Astrocyte of the cerebellum (primary cell): ENCODE measurements around the gene RFX8.
"Not testable (repeated sequence)": the region's sequence is repeated elsewhere in the genome, so short reads cannot be mapped to it uniquely, and the experiment has no call there.

Experiments used
- DNase-seq: peaks from one replicate; pipeline ENCODE4 v3.0.0-alpha.2; 2011; ENCODE audit warnings: low read depth
- H3K4me3 ChIP-seq: 2 replicates; pipeline ENCODE4 v1.5.1; 2011; ENCODE audit warnings: mild to moderate bottlenecking, low read depth, low read length, moderate library complexity
- CTCF ChIP-seq: IDR thresholded peaks from 2 replicates; pipeline ENCODE4 v1.5.1; 2012; ENCODE audit warnings: low read length, low read depth, moderate library complexity, mild to moderate bottlenecking; ENCODE audit errors: missing control alignments
- in situ Hi-C: cut with HindIII; loops from 2 replicates; pipeline ENCODE4 v1.10.0; 2017; ENCODE audit warnings: low sequenced_read_pairs

RFX8 gene

DNA sequence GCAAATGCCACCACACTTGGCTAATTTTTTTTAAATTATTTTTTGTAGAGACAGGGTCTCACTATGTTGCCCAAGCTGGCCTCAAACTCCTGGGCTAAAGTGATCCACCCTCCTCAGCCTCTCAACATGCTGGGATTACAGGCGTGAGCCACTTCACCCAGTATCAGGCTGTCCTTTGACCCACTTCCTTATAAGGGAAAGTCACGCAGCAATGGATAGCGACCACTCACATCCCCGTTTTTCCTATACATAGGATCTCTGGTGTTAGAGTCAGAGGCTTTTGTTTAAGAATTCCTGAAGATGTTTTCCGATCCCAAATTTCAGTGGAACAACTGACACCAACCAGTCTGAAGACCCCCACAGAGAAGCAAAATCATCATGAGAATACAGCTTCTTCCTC is 41.4 kb upstream of the RFX8 start:
- TF ChIP-seq CTCF = no peak
- DNase-seq = no peak
- in situ Hi-C loops = no loop called here
- H3K4me3 ChIP-seq = no peak overlapping the region

GRCh38 chr2:101515477-101515876 is 40.6 kb upstream of the RFX8 start:
- no peak overlapping the region for H3K4me3 ChIP-seq
- no peak for DNase-seq
- in situ Hi-C loops = no loop called here
- no peak for TF ChIP-seq CTCF

GRCh38 chr2:101512993-101513392 is 38.1 kb upstream of the RFX8 start:
- no peak for DNase-seq
- TF ChIP-seq CTCF = no peak
- no peak overlapping the region for H3K4me3 ChIP-seq
- in situ Hi-C loops = no loop called here

DNA sequence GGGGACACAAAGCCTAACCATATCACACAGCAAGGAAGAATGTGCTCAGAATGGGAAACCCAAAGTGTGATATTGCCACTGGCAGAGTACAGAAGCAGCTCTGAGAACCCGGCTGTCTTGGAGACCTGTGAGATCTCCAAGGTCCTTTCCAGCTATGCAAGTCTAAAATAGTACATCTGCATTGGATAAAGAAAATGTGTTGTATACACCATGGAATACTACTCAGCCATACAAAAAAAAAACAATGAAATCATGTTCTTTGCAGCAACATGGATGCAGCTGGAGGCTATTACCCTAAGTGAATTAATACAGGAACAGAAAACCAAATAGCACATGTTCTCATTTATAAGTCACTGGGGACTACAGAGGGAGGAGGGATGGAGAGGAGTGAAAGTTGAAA is 36.5 kb upstream of the RFX8 start:
- in situ Hi-C loops = no loop called here
- no peak overlapping the region for H3K4me3 ChIP-seq
- TF ChIP-seq CTCF = no peak
- no peak for DNase-seq

DNA sequence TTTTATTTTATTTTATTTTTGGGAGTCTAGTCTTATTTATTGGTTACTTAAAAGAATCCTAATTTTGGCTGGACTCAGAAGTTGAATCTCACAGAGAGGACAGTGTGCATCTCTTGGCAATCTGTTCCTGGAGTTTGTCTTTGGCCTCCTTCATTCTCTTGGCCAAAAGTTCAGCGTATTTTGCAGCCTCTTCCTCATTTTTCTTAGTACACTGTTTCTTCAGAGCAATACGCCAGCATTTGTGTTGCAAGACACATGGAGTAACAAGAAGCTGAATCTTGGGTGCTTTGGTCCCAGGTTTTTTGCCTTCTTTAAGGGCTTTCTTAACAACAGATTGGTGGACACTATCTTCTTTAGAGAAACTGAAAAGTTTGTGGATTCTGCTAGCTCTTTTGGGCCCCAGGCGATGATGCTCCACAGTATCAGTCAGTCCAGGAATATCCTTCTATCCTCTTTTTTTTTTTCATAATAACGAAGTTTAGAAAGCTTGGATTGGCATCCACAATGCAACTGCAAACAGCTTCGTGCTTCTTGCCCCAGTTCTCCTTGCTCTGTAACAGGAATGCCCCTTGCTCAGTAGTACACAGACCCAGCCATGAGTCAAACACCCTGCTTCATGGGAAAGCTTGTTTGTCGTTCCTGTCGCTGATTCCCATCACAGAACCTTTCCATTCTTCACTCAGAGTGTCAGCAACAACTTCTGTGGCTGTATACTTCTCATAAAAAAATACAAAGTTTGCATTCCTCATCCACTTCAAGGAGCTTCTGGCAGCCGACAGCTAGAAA is 34.8 kb upstream of the RFX8 start:
- no peak for TF ChIP-seq CTCF
- H3K4me3 ChIP-seq = no peak overlapping the region
- DNase-seq = no peak
- in situ Hi-C loops = no loop called here

DNA sequence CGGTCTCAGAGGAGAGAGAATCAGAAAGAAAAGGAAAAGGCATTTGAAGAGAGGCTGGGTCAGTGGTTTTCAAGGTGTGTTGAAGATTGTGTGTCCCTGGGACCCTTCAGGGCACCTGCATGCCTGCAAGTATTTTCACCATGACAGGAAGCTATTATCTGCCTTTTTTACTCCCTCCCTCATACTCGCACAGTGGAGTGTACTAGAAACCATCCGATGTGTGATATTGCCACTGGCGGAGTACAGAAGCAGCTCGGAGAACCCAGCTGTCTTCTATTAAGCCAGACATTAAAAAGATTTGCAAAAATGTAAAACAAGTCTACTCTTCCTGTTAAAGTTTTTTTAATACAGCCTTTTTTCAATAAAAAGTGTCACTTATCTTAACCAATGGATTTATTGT is 33.7 kb upstream of the RFX8 start:
- no peak for DNase-seq
- no peak for TF ChIP-seq CTCF
- H3K4me3 ChIP-seq = no peak overlapping the region
- in situ Hi-C loops = no loop called here

GRCh38 chr2:101505276-101505675 is 30.4 kb upstream of the RFX8 start:
- in situ Hi-C loops, H3K4me3 ChIP-seq, DNase-seq: not testable (repeated sequence)

DNA sequence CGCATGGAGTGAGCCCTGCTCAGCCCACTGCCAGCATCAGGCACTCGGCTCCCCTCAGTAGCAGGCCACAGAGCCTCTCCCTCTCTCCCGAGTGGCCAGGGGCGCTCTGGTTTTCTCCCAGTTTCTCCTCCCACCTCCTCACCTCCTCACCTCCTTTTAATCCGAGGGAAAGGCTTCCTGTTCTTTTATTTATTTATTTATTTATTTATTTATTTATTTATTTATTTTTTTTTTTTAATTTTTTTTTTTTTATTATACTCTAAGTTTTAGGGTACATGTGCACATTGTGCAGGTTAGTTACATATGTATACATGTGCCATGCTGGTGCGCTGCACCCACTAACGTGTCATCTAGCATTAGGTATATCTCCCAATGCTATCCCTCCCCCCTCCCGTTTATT is 29.8 kb upstream of the RFX8 start:
- H3K4me3 ChIP-seq, in situ Hi-C loops, DNase-seq: not testable (repeated sequence)
